Gastrocnemius medialis (tissue), 4 donors: ENCODE measurements around the gene LAMA3.

Source experiments
- CTCF ChIP-seq, 5 experiments: fragments of 450-650 bp in 3 of 5; fragments of 200-600 bp in 2 of 5; sonication (generic) in 2 of 5; IDR thresholded peaks in 4 of 5; conservative IDR thresholded peaks in 1 of 5; 1 replicate in 4 of 5; 2 replicates in 1 of 5; pipeline ENCODE4 v1.5.1; 2016 to 2019; ENCODE audit warnings: antibody characterized with exemption in 5 of 5, mild to moderate bottlenecking in 3 of 5, moderate library complexity in 3 of 5
- POLR2A ChIP-seq, 2 donors: fragments of 450-650 bp; IDR thresholded peaks; one replicate each; pipeline ENCODE4 v1.6.1; 2017; ENCODE audit warnings: antibody characterized with exemption in 2 of 2, mild to moderate bottlenecking in 2 of 2, moderate library complexity in 2 of 2

DNA sequence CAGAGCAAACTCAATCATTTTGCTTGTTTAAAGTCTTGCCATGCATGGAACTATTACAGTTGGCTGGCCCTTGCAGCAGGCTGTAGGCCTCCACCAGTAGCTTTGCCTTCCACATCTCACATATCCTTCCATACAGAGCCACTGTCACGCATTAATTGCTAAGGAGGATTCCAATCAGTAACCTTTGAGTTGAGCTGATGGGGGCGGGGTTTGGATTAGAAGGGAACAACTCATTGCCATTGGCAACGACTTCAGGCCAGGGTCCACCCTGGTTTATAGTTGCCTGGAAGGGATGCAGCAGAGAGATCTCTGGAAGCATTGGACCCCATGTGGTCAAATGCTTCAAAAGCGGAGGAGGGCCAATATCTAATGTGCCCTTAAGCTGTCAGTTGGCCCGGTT lies 262.0 kb downstream of the LAMA3 start:
- TF ChIP-seq CTCF (IDR thresholded peaks at IDR 0.05 in 4 of 5, conservative IDR thresholded peaks at IDR 0.05 in 1 of 5) = no peak
- no peak for TF ChIP-seq POLR2A (IDR thresholded peaks at IDR 0.05)
